HEK293 (cell line): ENCODE measurements around the gene ACOT7.

ENCODE experiments used
- CTCF ChIA-PET: fragments of 350-600 bp; formaldehyde crosslinking; extraction: SDS; loops from one replicate; lab custom pipeline; 2021; ENCODE audit warnings: antibody characterized with exemption; lab: Yijun Ruan, JAX
- POLR2A ChIA-PET: fragments of 300-600 bp; formaldehyde crosslinking; extraction: SDS; loops from one replicate; lab custom pipeline; 2020; ENCODE audit warnings: antibody characterized with exemption, inconsistent platforms; lab: Yijun Ruan, JAX
- H3K27ac ChIP-seq: fragments of 200-500 bp; sonication (Bioruptor generic); 2 replicates; pipeline ENCODE4 v1.5.1; 2014; ENCODE audit warnings: low read depth, low read length, control low read depth, inconsistent platforms; ENCODE audit errors: extremely low read depth
- H3K36me3 ChIP-seq, 2 experiments: fragments of 200-500 bp in 1 of 2; sonication (Bioruptor generic) in 1 of 2; 1 replicate in 1 of 2; 2 replicates in 1 of 2; pipeline ENCODE4 v1.5.1; 2014 to 2017; ENCODE audit warnings: inconsistent platforms in 2 of 2, low read length in 2 of 2; ENCODE audit not compliant: control insufficient read depth in 2 of 2, insufficient read depth in 1 of 2
- H3K4me1 ChIP-seq: fragments of 200-500 bp; sonication (Bioruptor generic); 2 replicates; pipeline ENCODE4 v1.5.1; 2014; ENCODE audit warnings: mild to moderate bottlenecking, low read length, inconsistent platforms; ENCODE audit not compliant: control insufficient read depth, insufficient read depth
- H3K4me3 ChIP-seq: 2 replicates; pipeline ENCODE4 v1.5.1; 2011; ENCODE audit warnings: low read depth, mild to moderate bottlenecking, control low read depth, low read length, moderate library complexity
- H3K9me3 ChIP-seq: fragments of 200-500 bp; sonication (Bioruptor generic); 2 replicates; pipeline ENCODE4 v1.5.1; 2014; ENCODE audit warnings: low read depth, low read length, inconsistent platforms; ENCODE audit not compliant: control insufficient read depth, insufficient read depth
- GLI2 ChIP-seq: fragments of 450-650 bp; formaldehyde crosslinking; IDR thresholded peaks from 2 replicates; pipeline ENCODE4; 2017; ENCODE audit warnings: missing biosample characterization, missing genetic modification characterization, low read depth, borderline replicate concordance
- GLI4 ChIP-seq: fragments of 450-650 bp; formaldehyde crosslinking; IDR thresholded peaks from 2 replicates; pipeline ENCODE4 v1.5.1; 2016; ENCODE audit warnings: missing biosample characterization, missing genetic modification characterization
- KLF1 ChIP-seq: fragments of 450-650 bp; formaldehyde crosslinking; IDR thresholded peaks from 2 replicates; pipeline ENCODE4 v1.5.1; 2016; ENCODE audit warnings: missing biosample characterization, missing genetic modification characterization
- KLF9 ChIP-seq: fragments of 450-650 bp; formaldehyde crosslinking; IDR thresholded peaks from 2 replicates; pipeline ENCODE4 v1.5.1; 2016; ENCODE audit warnings: missing biosample characterization, missing genetic modification characterization, low read depth
- PATZ1 ChIP-seq: fragments of 450-650 bp; formaldehyde crosslinking; IDR thresholded peaks from 2 replicates; pipeline ENCODE4 v1.5.1; 2016; ENCODE audit warnings: missing biosample characterization, missing genetic modification characterization
- ZBTB1 ChIP-seq: fragments of 450-650 bp; formaldehyde crosslinking; IDR thresholded peaks from 2 replicates; pipeline ENCODE4 v1.5.1; 2016; ENCODE audit warnings: missing biosample characterization, missing genetic modification characterization
- ZBTB20 ChIP-seq: fragments of 450-650 bp; formaldehyde crosslinking; IDR thresholded peaks from 2 replicates; pipeline ENCODE4 v1.5.1; 2016; ENCODE audit warnings: missing biosample characterization, missing genetic modification characterization
- ZNF10 ChIP-seq: fragments of 450-650 bp; formaldehyde crosslinking; IDR thresholded peaks from 2 replicates; pipeline ENCODE4 v1.5.1; 2017; ENCODE audit warnings: missing biosample characterization, missing genetic modification characterization
- ZNF19 ChIP-seq: fragments of 450-650 bp; formaldehyde crosslinking; IDR thresholded peaks from 2 replicates; pipeline ENCODE4; 2016; ENCODE audit warnings: missing biosample characterization, missing genetic modification characterization, low read depth
- ZNF223 ChIP-seq: fragments of 450-650 bp; formaldehyde crosslinking; IDR thresholded peaks from 2 replicates; pipeline ENCODE4 v1.5.1; 2016; ENCODE audit warnings: missing biosample characterization, missing genetic modification characterization
- ZNF366 ChIP-seq: fragments of 450-650 bp; formaldehyde crosslinking; conservative IDR thresholded peaks from 2 replicates; pipeline ENCODE4 v1.5.1; 2016; ENCODE audit warnings: missing biosample characterization, missing genetic modification characterization
- ZNF488 ChIP-seq: fragments of 450-650 bp; formaldehyde crosslinking; IDR thresholded peaks from 2 replicates; pipeline ENCODE4 v1.5.1; 2016; ENCODE audit warnings: missing biosample characterization, missing genetic modification characterization
- ZNF621 ChIP-seq: fragments of 450-650 bp; formaldehyde crosslinking; IDR thresholded peaks from 2 replicates; pipeline ENCODE4 v1.5.1; 2017; ENCODE audit warnings: missing biosample characterization, missing genetic modification characterization
- ZNF692 ChIP-seq: fragments of 450-650 bp; formaldehyde crosslinking; IDR thresholded peaks from 2 replicates; pipeline ENCODE4 v1.5.1; 2016; ENCODE audit warnings: missing biosample characterization, missing genetic modification characterization

Gene ACOT7

GRCh38 chr1:6354659-6355317, 38.8 kb downstream of the ACOT7 start:
- POLR2A ChIA-PET: no interaction called here
- H3K4me1 ChIP-seq: peaks cover 5% of the 10 kb centered on the region; the same call in 1 of the 2 replicates
- H3K36me3 ChIP-seq: peaks cover 0 to 3% of the 10 kb centered on the region in 2 experiments; a peak in 1 of 3 replicates
- TF ChIP-seq ZNF19 (tag by site-specific recombination): no peak
- H3K4me3 ChIP-seq: no peak overlapping the region
- H3K27ac ChIP-seq: no peak overlapping the region
- CTCF ChIA-PET: interaction anchor here (0.5 to 1.4 kb wide), 6 partner anchors 17 to 340 kb away, joined by 3 to 6 read pairs (median 4); no protein-coding TSS in a partner anchor
- H3K9me3 ChIP-seq: no peaks in the 10 kb centered on the region

GRCh38 chr1:6353955-6354658, 39.5 kb downstream of the ACOT7 start:
- Histone ChIP-seq H3K4me1 (no peaks in the 10 kb centered on the region), H3K4me3 (no peak overlapping the region), H3K27ac (no peak overlapping the region), H3K36me3 (peaks cover 0 to 10% of the 10 kb centered on the region in 2 experiments; a peak in 1 of 3 replicates), H3K9me3 (no peaks in the 10 kb centered on the region)
- POLR2A ChIA-PET: no interaction called here
- no peak for TF ChIP-seq ZBTB1
- peak; percentile 40; the same call in 1 of the 2 replicates for TF ChIP-seq ZNF692 (tag by site-specific recombination)
- peak; percentile 40; the same call in 1 of the 2 replicates for TF ChIP-seq KLF1 (tag by site-specific recombination)
- CTCF ChIA-PET: interaction anchor here (0.5 to 1.4 kb wide), 10 partner anchors 8 to 339 kb away, joined by 3 to 5 read pairs (median 3); no protein-coding TSS in a partner anchor

GRCh38 chr1:6353619-6353954, 40.0 kb downstream of the ACOT7 start:
- no peaks in the 10 kb centered on the region for H3K9me3 ChIP-seq
- no peak overlapping the region for H3K27ac ChIP-seq
- ChIA-PET CTCF (interaction anchor here (0.6 to 1.3 kb wide), 5 partner anchors 9 to 106 kb away, joined by 3 to 4 read pairs (median 3); no protein-coding TSS in a partner anchor), POLR2A (no interaction called here)
- TF ChIP-seq ZNF621 (tag by site-specific recombination) (no peak), GLI2 (tag by site-specific recombination) (no peak), ZBTB20 (tag by site-specific recombination) (no peak), ZNF488 (no peak), GLI4 (tag by site-specific recombination) (no peak), ZNF223 (tag by site-specific recombination) (no peak), PATZ1 (no peak), ZNF10 (tag by site-specific recombination) (no peak), ZNF366 (tag by site-specific recombination) (no peak), KLF9 (tag by site-specific recombination) (no peak)
- no peaks in the 10 kb centered on the region for H3K4me1 ChIP-seq
- H3K4me3 ChIP-seq: no peak overlapping the region
- H3K36me3 ChIP-seq: peaks cover 0 to 15% of the 10 kb centered on the region in 2 experiments; a peak in 1 of 3 replicates
